HTERT RPE-1 (cell line): ENCODE measurements around the gene LIPF.
"Not testable (repeated sequence)": the region's sequence is repeated elsewhere in the genome, so short reads cannot be mapped to it uniquely, and the experiment has no call there.

Experiments used
- in situ Hi-C: fragments of 300-500 bp; cut with MboI; formaldehyde crosslinking; loops from 4 replicates; pipeline ENCODE4 v1.14.3; 2020; ENCODE audit warnings: low sequenced_read_pairs

The LIPF gene, protein sequence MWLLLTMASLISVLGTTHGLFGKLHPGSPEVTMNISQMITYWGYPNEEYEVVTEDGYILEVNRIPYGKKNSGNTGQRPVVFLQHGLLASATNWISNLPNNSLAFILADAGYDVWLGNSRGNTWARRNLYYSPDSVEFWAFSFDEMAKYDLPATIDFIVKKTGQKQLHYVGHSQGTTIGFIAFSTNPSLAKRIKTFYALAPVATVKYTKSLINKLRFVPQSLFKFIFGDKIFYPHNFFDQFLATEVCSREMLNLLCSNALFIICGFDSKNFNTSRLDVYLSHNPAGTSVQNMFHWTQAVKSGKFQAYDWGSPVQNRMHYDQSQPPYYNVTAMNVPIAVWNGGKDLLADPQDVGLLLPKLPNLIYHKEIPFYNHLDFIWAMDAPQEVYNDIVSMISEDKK

DNA sequence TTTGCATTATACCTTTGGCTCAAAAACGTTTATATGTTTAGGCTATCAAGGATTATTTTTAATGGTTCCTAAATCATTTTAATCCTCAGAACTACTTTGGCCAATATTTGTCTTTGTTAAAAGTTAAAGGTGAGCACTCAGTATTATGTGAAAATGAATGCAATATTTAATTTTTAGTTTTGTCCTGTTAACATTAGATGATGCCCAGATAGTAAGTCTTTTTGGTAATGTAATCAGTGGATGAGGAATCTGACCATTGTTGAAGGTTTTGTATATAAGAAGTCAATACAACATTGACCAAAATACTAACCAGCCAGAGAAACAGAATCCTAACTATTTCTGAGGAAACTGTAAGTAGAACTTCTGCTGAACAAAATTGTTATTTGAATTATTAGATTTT lies at the start of gene LIPF:
Gene LIPF (plus strand): TSS at position 301 of the 400 bp plus-strand sequence. CDS start 2,856 bp downstream, outside the sequence.
- in situ Hi-C loops: no loop called here

DNA sequence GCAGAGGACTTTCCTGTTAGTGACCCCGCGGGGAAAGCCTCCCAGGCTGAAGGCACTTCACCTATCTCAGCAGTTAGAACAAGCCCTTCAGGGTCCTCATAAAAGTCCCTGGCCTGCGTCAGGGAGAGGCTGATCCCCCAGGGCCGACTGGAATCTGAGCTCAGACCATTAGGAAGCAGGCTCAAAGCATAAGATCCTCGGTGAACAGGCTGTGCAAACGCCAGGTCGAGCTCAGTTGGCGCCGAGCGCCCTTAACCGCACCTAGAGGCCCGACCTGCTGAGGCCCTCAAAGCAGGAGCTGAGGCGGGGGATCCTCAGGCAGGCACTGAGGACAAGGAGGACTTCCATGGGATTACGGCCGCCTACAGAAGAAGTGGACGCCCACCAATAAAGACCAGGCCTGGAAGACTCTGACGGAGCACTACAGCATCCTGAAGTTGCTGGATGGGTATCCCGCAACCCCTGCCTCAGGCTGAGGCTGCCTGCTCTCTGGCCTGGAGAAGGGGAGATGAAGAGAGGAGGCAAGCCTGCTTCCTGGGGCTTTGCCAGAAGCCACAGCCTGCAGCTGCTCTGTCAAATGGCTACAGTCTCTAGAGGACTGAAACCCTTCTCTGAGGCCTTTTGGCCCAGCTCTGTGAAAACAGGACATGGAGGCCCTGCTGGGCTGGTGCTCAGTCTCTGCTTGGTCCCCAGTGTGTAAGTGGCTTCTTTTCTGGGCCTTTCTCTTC lies 47.8 kb upstream of the LIPF start:
- in situ Hi-C loops: no loop called here

DNA sequence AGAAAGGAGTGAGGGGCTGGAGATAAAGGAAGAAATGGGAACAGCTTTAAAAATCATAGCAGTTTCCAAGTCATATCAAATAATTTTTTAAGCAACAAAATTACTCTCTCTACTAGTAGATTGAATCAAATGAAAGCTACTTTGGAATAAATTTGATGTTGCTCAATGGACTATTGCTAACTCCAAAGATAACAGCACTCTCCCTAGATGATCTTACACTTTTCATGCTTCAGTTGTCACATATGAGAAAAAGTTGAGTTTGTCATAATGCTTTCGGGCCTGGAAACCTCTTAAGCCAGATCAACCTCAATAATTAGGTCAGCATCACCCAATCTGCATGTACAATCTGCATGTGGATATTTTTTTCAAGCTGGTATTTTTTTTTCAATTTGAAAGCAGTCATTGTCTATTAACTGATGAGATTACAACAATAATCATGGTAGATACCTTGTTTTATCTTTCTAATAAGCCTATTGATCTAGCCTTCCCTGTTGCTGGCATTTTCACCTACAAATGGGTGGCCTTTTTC lies 46.4 kb upstream of the LIPF start:
- in situ Hi-C loops: no loop called here

DNA sequence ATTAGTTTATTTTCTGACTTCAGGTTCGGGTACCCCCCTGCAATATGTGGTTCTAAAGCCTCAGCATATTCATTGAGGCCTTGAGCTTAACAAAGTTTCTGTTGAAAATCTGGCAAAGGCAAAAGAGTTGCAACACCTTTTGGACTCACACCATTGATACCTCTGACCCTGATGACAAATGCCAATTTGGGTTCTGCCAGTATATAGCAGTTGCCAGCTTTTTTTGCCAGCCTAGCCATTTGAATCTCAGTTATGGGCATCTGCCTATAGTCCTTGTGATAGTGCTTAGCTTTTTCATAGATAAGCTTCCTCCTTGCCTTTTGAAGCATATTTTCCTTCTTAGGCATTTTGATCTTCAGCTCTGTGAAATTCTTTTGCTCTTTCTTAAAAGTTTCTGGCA lies 45.7 kb upstream of the LIPF start:
- in situ Hi-C loops: no loop called here

DNA sequence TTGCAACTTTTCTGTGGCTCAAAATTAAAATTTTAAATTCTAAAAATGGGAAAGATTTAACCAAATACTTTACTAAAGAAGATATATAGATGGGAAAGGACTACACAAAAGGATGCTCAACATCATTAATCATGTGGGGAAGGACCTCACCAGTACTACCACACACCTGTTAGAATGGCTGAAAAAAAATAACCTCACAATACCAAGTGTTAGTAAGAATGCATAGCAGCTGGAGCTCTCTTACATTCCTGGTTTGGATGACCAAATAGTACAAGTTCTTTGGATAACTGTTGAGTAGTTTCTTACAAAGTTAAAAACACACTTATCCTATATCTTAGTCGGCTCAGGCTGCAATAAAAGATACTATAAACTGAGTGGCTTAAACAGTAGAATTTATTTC lies 43.8 kb upstream of the LIPF start:
- in situ Hi-C loops: no loop called here

DNA sequence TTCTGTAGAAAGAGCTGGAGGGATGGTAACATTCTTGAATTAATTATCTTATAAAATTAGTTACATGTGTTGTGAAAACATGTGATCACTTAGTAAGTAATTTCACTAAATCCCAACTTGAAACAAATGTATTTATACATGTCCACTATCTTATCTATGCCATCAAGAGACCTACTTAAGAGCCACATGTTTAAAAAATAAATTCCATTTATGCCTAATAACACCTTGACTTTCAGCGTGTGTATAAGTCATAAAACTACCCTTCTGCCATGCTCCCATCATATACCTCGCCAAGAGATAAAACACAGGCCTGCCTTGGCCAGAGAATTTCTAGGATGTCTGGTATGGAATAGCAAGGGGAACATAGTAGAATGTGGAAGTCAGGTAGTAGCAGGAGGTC lies 40.4 kb upstream of the LIPF start:
- in situ Hi-C loops: no loop called here

DNA sequence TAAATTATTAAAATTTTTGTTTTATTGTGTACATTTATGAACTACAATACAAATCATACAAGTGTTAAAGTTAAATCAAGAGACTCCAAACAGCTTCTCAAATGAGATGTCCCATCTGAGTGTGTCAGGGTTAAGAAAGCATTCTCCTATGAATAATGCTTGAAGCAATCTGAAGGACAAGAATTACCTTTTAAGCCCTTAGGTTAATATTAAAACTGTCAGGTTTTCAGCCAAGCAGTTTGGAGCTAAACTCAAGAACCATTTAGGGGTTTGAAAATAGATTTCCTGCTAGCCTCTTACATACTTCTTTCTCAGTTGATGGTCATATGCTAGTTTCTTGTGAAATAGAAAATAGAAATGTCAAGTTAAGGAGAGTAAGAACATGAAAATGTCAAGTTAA lies 39.4 kb upstream of the LIPF start:
- in situ Hi-C loops: no loop called here

DNA sequence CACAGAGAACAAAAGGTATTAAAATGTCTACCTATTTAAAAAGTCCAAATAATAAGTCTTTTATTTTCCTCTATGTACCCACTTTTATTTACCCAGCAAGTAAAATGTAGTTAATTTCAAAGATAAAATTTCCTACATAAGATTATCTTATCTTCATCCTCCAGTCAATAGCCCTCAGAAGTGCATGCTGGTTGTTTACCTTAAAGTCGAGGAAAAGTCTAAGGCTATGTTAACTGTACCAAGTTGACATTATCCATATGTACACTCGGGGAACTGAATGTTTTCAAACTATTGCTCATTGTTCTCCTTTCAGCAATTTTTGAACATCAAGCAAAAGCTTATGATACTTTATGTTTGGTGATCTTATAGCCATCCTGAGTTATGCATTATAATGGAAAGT lies 24.1 kb upstream of the LIPF start:
- in situ Hi-C loops: no loop called here

DNA sequence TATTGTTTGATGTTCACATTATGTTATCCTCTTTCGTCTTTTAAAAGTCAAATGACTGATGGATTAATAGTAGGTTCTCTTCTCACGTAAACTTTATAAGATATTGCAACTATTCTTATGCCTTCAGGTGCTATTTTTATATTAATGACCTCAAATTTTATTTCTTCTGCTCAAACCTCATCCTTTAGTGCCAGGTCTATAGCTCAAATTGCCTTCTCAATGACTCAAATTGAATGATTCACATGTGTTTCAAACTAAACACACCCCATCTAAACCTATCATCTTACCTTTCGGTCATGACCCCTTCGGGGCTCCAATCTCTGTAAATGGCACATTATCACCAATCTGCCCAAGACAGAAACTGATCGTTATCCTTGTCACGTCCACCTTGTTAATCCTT lies 22.0 kb upstream of the LIPF start:
- in situ Hi-C loops: no loop called here

DNA sequence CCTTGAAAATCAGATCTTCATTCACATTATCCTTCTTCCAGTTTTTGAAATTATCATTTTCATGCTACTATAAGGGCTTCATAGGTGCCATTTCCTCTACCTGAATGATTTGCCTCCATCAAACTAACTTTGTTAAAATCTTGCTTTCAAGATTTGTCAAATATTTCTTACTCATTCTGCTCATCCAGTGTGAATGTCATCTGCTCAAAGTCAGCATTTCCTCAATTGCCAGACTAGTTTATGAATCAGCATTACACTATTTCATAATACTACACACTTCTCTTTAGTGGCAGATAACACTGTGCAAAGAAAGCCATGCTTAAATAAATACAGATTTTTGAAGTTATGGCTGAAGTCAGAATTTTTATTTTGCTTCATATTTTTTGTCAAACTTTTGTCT lies 21.3 kb upstream of the LIPF start:
- in situ Hi-C loops: no loop called here

DNA sequence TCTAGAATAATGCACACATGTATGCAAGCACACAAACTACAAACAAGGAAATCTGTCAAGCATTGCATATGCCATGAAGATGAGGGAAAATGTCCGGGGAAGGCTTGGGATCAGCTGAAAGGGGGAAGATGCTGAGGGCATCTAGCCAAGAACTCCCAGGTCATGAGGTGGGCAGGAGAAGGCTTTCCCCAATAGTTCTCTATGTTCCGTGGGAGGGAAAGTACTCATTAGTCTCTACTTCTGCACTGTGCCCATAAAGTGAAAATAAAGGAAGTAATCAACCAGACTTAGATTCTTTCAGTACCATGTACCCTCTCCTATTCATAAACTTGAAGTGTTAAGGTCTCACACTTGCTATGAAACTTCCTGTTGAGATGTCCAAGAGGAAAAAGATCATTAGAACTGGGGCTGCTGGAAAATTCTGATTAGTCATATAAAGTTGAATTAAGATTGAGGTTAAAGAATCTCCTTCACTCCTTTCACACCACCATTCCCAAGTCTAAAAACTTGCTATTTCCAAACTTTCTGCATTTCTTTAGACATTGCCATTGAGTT lies 17.1 kb upstream of the LIPF start:
- in situ Hi-C loops: no loop called here

DNA sequence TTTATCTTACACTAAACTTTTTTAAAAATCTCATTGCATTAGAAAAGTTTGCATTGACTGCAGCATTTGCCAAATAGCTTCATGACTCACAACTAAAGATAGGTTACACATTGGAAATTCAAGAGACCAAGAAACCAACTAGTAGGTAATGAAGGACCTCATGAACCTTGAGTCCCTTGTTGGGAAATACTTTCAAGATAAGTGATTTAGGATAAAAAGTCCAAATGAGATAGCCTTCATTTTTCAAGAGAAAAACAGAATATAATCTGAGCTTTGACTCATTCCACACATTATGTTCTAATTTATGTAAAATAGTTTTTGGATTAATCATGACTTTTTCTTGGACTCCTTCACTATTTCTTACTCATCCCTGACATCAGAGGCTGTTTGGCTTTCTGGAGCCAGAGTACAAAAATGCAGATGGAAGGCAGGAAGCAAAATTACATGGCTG lies 13.1 kb upstream of the LIPF start:
- in situ Hi-C loops: no loop called here

DNA sequence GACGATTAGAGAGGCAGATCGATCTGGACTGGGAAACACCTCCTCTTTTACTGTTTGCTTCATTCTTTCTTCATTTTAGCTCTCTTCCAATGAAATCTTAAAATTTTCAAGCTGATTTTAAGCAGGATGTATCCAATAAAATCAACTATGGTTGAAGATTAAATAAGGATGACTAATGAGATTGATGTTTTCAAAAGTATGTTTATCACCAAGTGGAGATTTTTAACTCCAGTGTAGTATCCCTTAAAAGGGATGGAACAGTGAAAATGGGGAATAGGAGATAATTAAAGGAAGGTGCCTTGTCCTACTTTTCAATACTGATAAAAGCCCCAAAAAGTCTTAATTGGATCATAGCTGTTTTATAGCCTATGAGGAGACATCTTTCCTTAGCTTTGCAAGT lies 11.6 kb upstream of the LIPF start:
- in situ Hi-C loops: no loop called here

DNA sequence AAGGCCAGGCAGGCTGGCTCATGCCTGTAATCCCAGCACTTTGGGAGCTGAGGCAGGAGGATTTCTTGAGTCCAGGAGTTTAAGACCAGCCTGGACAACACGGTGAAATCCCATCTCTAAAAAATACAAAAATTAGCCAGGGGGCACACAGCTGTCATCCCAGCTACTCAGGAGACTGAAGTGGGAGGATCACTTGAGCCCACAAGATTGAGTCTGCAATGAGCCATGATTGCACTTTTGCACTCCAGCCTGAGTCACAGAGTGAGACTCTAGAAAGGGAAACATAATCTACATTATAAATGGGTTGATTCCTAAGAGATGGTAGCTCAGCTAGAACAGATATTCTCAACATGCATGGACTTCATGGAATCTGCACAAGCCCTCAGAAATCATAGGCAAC lies 6.3 kb upstream of the LIPF start:
- in situ Hi-C loops: no loop called here

DNA sequence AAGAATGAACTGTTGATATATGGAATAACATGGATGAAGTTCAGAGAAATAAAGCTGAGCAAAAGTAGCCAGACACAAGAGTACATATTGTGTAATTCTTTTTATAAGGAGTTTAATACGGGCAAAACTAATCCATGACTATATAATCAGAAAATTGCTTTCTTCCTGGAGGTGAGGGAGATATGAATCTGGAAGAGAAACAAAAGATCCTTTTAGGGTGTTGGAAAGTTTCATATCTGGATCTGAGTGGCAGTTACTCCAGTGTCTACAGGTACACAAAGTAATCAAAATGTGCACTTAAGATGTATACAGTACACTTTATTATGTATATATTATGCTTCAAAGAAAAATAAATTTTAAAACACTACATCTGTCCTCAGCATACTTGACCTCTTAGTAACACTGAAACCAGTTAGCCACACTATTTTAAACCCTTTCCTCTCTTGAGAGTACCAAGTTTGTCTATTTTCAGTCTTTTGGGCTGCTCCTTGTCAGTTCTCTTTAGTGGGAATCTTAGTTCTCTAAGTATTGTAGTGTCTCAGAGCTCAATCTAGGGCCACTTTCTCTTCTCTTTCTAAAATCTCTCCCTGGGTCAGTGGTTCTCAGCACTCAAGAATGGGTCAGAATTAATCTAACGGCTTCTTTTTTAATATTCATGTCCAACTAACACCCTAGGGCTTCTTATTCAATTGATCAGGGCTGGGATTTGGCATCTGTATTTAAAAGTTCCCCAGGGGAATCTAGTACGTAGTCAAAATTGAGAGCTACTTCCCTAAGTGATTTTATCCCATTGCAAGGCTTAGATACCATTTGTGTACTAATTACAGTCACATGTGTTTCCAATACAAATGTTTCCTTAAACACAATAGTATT lies 4.3 kb upstream of the LIPF start:
- in situ Hi-C loops: no loop called here

DNA sequence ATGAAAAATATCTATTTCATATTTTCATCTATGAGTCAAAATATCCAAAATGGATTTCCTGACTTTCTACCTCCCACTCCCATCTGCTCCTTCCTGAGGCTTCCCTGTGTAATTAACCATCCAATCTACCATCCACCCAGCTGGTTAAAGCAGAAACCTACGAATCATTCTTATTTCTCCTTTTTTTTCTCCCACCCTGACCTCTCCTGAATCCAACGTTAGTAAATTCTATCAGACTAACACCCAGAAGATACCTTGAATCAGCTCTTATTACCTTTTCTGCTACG lies 3.7 kb upstream of the LIPF start:
- in situ Hi-C loops: no loop called here

DNA sequence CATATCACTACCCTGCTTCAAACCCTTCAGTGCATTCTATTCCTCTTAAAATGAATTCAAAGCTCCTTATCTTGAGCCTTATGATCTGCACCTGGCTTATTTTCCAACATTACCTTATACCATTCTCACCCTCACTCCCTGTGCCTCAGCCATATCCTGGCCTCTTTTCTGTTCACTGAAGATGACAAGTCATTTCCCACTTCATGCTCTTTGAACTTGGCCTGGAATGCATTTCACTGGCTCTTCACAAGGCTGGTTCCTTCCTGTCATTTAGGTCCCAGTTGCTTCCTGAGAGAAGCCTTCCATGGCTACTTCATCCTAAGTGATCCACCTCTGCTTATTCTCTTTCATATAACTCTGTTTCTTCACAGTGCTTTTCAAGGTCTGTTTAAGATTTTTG lies 3.2 kb upstream of the LIPF start:
- in situ Hi-C loops: no loop called here

DNA sequence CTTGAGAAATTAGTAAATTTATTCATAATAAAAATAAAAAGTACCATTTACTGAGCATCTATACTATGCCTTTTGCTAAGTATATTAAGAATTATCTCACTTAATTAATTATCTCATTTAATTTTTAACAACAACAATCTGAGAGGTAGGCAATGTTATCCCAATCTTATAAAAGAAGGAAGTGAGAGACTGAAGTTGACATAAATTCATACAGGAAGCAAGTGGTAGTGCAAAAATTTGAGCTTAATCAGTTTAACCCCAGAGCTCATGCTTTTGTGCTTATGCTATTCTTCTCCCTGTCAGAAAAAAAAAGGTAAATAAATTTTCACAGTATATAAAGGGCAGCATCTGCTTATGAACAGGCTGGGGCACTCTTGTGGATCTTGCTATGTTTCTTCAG lies 2.7 kb upstream of the LIPF start:
- in situ Hi-C loops: no loop called here

DNA sequence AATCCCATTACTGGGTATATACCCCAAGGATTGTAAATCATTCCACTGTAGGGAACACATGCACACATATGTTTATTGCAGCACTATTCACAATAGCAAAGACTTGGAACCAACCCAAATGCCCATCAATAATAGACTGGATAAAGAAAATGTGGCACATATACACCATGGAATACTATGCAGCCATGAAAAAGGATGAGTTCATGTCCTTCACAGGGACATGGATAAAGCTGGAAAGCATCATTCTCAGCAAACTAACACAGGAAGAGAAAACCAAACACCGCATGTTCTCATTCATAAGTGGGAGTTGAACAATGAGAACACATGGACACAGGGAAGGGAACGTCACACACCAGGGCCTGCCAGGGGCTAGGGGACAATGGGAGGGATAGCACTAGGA lies 1.1 kb upstream of the LIPF start:
- in situ Hi-C loops: not testable (repeated sequence)

DNA sequence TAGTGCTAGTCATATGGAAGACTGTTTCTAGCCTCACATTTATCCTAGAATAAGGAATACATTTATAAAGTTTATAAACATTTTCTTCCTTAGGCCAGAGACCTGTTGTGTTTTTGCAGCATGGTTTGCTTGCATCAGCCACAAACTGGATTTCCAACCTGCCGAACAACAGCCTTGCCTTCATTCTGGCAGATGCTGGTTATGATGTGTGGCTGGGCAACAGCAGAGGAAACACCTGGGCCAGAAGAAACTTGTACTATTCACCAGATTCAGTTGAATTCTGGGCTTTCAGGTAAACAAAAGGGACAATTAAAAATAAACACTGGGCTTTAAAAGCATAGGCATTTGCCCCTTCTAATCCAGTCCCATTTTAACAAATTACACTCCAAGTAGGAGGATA lies 4.2 kb downstream of the LIPF start:
- in situ Hi-C loops: no loop called here

DNA sequence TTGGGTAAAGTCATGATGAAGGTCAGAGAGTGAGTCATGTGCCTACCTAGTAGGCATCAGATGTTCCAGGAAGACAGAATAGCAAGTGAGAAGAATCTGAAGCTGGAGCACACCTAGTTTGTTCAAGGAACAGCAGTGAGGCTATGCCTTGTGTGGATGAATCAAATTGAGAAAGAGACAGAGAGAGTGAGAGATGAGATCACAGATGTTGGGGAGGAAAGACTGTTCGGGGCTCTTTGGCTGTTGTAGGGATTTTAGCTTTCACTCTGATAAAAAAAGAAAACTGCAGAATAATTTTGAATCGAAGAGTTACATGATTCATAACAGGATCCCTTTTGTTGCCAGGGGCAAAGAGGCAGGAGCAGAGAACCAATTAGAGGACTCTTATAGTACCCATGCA lies 6.3 kb downstream of the LIPF start:
- in situ Hi-C loops: no loop called here
